IMR-90 (cell line): Measurements from ENCODE around the gene RHBDL3. TPM values are rescaled to one million over a fixed set of nuclear protein-coding genes. Genes with fewer than 3 reads are reported as not detected.

Experiments used
- ATAC-seq: fragments of 200-7000 bp; cut with Tn5 transposase; 2 replicates; pipeline ENCODE4 v1.9.1; 2020; ENCODE audit warnings: low read depth, mild to moderate bottlenecking, moderate library complexity
- BruUV-seq: library from RNA; stranded (reverse); fragments of 400-500 nt; replicated peaks from 2 replicates; lab custom pipeline; 2021; lab: Mats Ljungman, UMichigan
- CTCF ChIA-PET: fragments of 300-600 bp; formaldehyde crosslinking; extraction: SDS; loops from one replicate; lab custom pipeline; 2021; ENCODE audit warnings: antibody characterized with exemption; lab: Yijun Ruan, JAX
- POLR2A ChIA-PET: fragments of 300-600 bp; sonication (Branson Sonifier 250); formaldehyde crosslinking; loops from one replicate; lab custom pipeline; 2022; ENCODE audit warnings: antibody characterized with exemption; ENCODE audit not compliant: unreplicated experiment; lab: Charles Lee
- DNase-seq: peaks from one replicate; pipeline ENCODE4 v3.0.0; 2013
- H2AFZ ChIP-seq: replicated peaks from 2 replicates; pipeline ENCODE3; 2013; ENCODE audit warnings: low read length, mild to moderate bottlenecking; ENCODE audit not compliant: poor library complexity
- H2AK5ac ChIP-seq: 2 replicates; pipeline ENCODE4 v1.6.1; 2013; ENCODE audit warnings: low read depth, low read length, inconsistent platforms
- H2AK9ac ChIP-seq: replicated peaks from 2 replicates; pipeline ENCODE3; 2013; ENCODE audit warnings: mild to moderate bottlenecking, low read depth, low read length, moderate library complexity; ENCODE audit not compliant: poor library complexity
- H2BK120ac ChIP-seq: 2 replicates; pipeline ENCODE4 v1.6.1; 2013; ENCODE audit warnings: low read depth, low read length, inconsistent platforms
- H2BK15ac ChIP-seq: 3 replicates; pipeline ENCODE4 v1.6.1; 2013; ENCODE audit warnings: low read depth, low read length, inconsistent platforms
- H2BK20ac ChIP-seq: 2 replicates; pipeline ENCODE4 v1.6.1; 2013; ENCODE audit warnings: low read depth, mild to moderate bottlenecking, inconsistent platforms, low read length, moderate library complexity
- H2BK5ac ChIP-seq: 2 replicates; pipeline ENCODE4 v1.6.1; 2013; ENCODE audit warnings: mild to moderate bottlenecking, low read depth, low read length, inconsistent platforms; ENCODE audit not compliant: poor library complexity, severe bottlenecking
- H3K14ac ChIP-seq: replicated peaks from 2 replicates; pipeline ENCODE4 v1.6.1; 2013; ENCODE audit warnings: low read depth, low read length, inconsistent platforms
- H3K18ac ChIP-seq: 2 replicates; pipeline ENCODE4 v1.6.1; 2013; ENCODE audit warnings: low read depth, low read length, control low read depth
- H3K23ac ChIP-seq: 2 replicates; pipeline ENCODE4 v1.6.1; 2013; ENCODE audit warnings: low read depth, low read length, inconsistent platforms
- H3K27ac ChIP-seq: 2 replicates; pipeline ENCODE4 v1.5.1; 2013; ENCODE audit warnings: mild to moderate bottlenecking, control low read depth, low read length; ENCODE audit not compliant: insufficient read depth
- H3K27me3 ChIP-seq: 2 replicates; pipeline ENCODE4 v1.6.1; 2013; ENCODE audit warnings: low read length; ENCODE audit not compliant: control insufficient read depth, insufficient read depth
- H3K36me3 ChIP-seq: 2 replicates; pipeline ENCODE4 v1.6.1; 2013; ENCODE audit warnings: low read length, mixed read lengths; ENCODE audit not compliant: control insufficient read depth, insufficient read depth
- H3K4ac ChIP-seq: 2 replicates; pipeline ENCODE4 v1.6.1; 2013; ENCODE audit warnings: low read depth, low read length, inconsistent platforms
- H3K4me1 ChIP-seq: 2 replicates; pipeline ENCODE4 v1.6.1; 2013; ENCODE audit warnings: low read length, mixed read lengths; ENCODE audit not compliant: control insufficient read depth, insufficient read depth
- H3K4me2 ChIP-seq: 2 replicates; pipeline ENCODE4 v1.6.1; 2013; ENCODE audit warnings: low read depth, mild to moderate bottlenecking, control low read depth, low read length, moderate library complexity
- H3K4me3 ChIP-seq: 2 replicates; pipeline ENCODE4 v1.5.1; 2013; ENCODE audit warnings: low read depth, mild to moderate bottlenecking, control low read depth, low read length, moderate library complexity; ENCODE audit not compliant: insufficient read depth
- H3K56ac ChIP-seq: 2 replicates; pipeline ENCODE4 v1.6.1; 2013; ENCODE audit warnings: low read length, inconsistent platforms; ENCODE audit not compliant: insufficient read depth; ENCODE audit errors: extremely low read depth
- H3K79me1 ChIP-seq, 2 experiments: 2 replicates each; pipeline ENCODE4 v1.6.1; 2013; ENCODE audit warnings: low read length in 2 of 2, inconsistent platforms in 1 of 2, low read depth in 1 of 2
- H3K9ac ChIP-seq: 2 replicates; pipeline ENCODE4 v1.6.1; 2013; ENCODE audit warnings: low read depth, low read length, control low read depth
- H3K9me1 ChIP-seq: 2 replicates; pipeline ENCODE4 v1.6.1; 2013; ENCODE audit warnings: low read length, inconsistent platforms; ENCODE audit not compliant: insufficient read depth
- H3K9me3 ChIP-seq: 2 replicates; pipeline ENCODE4 v1.6.1; 2013; ENCODE audit warnings: low read length; ENCODE audit not compliant: control insufficient read depth, insufficient read depth
- H4K20me1 ChIP-seq: 2 replicates; pipeline ENCODE4 v1.6.1; 2013; ENCODE audit warnings: low read length, inconsistent platforms; ENCODE audit not compliant: insufficient read depth
- H4K5ac ChIP-seq: 2 replicates; pipeline ENCODE4 v1.6.1; 2013; ENCODE audit warnings: mild to moderate bottlenecking, low read depth, low read length, control low read depth
- H4K8ac ChIP-seq, 2 experiments: 2 replicates each; pipeline ENCODE4 v1.6.1; 2013; ENCODE audit warnings: low read depth in 2 of 2, low read length in 2 of 2, control low read depth in 1 of 2, inconsistent platforms in 1 of 2
- H4K91ac ChIP-seq: 2 replicates; pipeline ENCODE4 v1.6.1; 2013; ENCODE audit warnings: low read depth, low read length, inconsistent platforms; ENCODE audit not compliant: insufficient read depth
- BHLHE40 ChIP-seq: fragments of 150-350 bp; IDR thresholded peaks from 2 replicates; pipeline ENCODE4 v1.6.1; 2016; ENCODE audit warnings: mild to moderate bottlenecking, low read depth, low read length
- CEBPB ChIP-seq: IDR thresholded peaks from 2 replicates; pipeline ENCODE4 v1.6.1; 2012; ENCODE audit warnings: low read depth, low read length, improper control_type of control experiment
- MAFK ChIP-seq: IDR thresholded peaks from 2 replicates; pipeline ENCODE4 v1.6.1; 2012; ENCODE audit warnings: low read depth, low read length, improper control_type of control experiment
- MAZ ChIP-seq: IDR thresholded peaks from 2 replicates; pipeline ENCODE4 v1.6.1; 2012; ENCODE audit warnings: low read depth, mild to moderate bottlenecking, low read length, improper control_type of control experiment, moderate library complexity, borderline replicate concordance
- MXI1 ChIP-seq: IDR thresholded peaks from 2 replicates; pipeline ENCODE4 v1.6.1; 2012; ENCODE audit warnings: low read depth, mild to moderate bottlenecking, low read length, moderate library complexity, borderline replicate concordance
- NFE2L2 ChIP-seq: fragments of 150-350 bp; IDR thresholded peaks from 2 replicates; pipeline ENCODE4 v1.6.1; 2016; ENCODE audit warnings: low read depth, mild to moderate bottlenecking, low read length
- POLR2A ChIP-seq: IDR thresholded peaks from 2 replicates; pipeline ENCODE4 v1.6.1; 2012; ENCODE audit warnings: mild to moderate bottlenecking, low read depth, low read length
- RCOR1 ChIP-seq: IDR thresholded peaks from 2 replicates; pipeline ENCODE4 v1.6.1; 2012; ENCODE audit warnings: mild to moderate bottlenecking, low read length, improper control_type of control experiment; ENCODE audit not compliant: insufficient replicate concordance
- SMC3 ChIP-seq: fragments of 150-350 bp; IDR thresholded peaks from 2 replicates; pipeline ENCODE4 v1.6.1; 2016; ENCODE audit warnings: low read depth, mild to moderate bottlenecking, antibody characterized with exemption, low read length, moderate library complexity
- WGBS, 2 experiments: methylation state at CpG; one replicate each; pipeline versions ENCODE4 v1.1.5 to v1.1.7; 2013; ENCODE audit warnings: missing lambda C conversion rate in 2 of 2; ENCODE audit not compliant: insufficient read length in 1 of 2; ENCODE audit errors: extremely low coverage in 2 of 2; 5-methylcytosine and 5-hydroxymethylcytosine counted together
- dilution Hi-C: fragments of 300-500 bp; cut with HindIII; formaldehyde crosslinking; loops from one replicate; pipeline ENCODE4 v1.14.3; 2018; ENCODE audit warnings: low sequenced_read_pairs; ENCODE audit not compliant: unreplicated experiment
- in situ Hi-C: fragments of 300-500 bp; cut with MboI; formaldehyde crosslinking; loops from 3 replicates; pipeline ENCODE4 v1.14.3; 2019; ENCODE audit warnings: low sequenced_read_pairs, inconsistent platforms, mixed read lengths
- intact Hi-C: fragments of 100-400 bp; cut with micrococcal nuclease; formaldehyde crosslinking; loops from 2 replicates; pipeline ENCODE4 v1.10.0; 2022
- polyA plus RNA-seq, 3 experiments: library from polyadenylated mRNA; depleted of rRNA; stranded (reverse); fragments of >200 nt; gene quantifications; 2 replicates each; pipeline ENCODE4 v1.2.3, GENCODE V29; 2012; ENCODE audit warnings: low replicate concordance in 1 of 3
- total RNA-seq: library from RNA; depleted of rRNA; stranded (reverse); fragments of >200 nt; gene quantifications from 2 replicates; pipeline ENCODE4 v1.2.3, GENCODE V29; 2012
- TF ChIP-seq, protein P1 (sequence below): conservative IDR thresholded peaks from 2 replicates; pipeline ENCODE4 v1.5.1; 2012; ENCODE audit warnings: mild to moderate bottlenecking, low read depth, low read length, improper control_type of control experiment
- TF ChIP-seq, protein P2 (sequence below): fragments of 150-350 bp; IDR thresholded peaks from 2 replicates; pipeline ENCODE4 v1.6.1; 2016; ENCODE audit warnings: low read depth, mild to moderate bottlenecking, low read length, moderate library complexity, borderline replicate concordance
- TF ChIP-seq, protein P3 (sequence below): fragments of 150-350 bp; IDR thresholded peaks from 2 replicates; pipeline ENCODE4 v1.6.1; 2017; ENCODE audit warnings: mild to moderate bottlenecking, antibody characterized with exemption, low read length, low read depth

Gene RHBDL3
- total and polyA plus RNA-seq, 2 of the 4 experiments (the other 2 are of a cell fraction), result 0.09 to 0.18 TPM

GRCh38 chr17:32278815-32279214 lies 13.2 kb downstream of the RHBDL3 start:
- Histone ChIP-seq H4K8ac (no peak overlapping the region), H4K5ac (no peak overlapping the region), H3K27ac (no peak overlapping the region), H3K14ac (no peak overlapping the region), H2BK120ac (no peak overlapping the region), H3K23ac (no peak overlapping the region), H3K27me3 (peaks cover 27% of the 10 kb centered on the region), H4K20me1 (peaks cover 3% of the 10 kb centered on the region), H3K56ac (no peak overlapping the region), H3K79me1 (no peaks in the 10 kb centered on the region), H3K18ac (no peak overlapping the region), H4K91ac (no peak overlapping the region), H3K9me3 (no peaks in the 10 kb centered on the region), H3K9ac (no peak overlapping the region), H3K36me3 (no peaks in the 10 kb centered on the region), H2AK9ac (no peak overlapping the region), H3K4me1 (peaks cover 7% of the 10 kb centered on the region), H3K4me2 (no peak overlapping the region), H3K4me3 (no peak overlapping the region), H2BK15ac (no peak overlapping the region), H3K9me1 (peaks cover 7% of the 10 kb centered on the region; the same call in 1 of the 2 replicates), H2AK5ac (no peak overlapping the region), H2BK5ac (no peak overlapping the region), H2AFZ (no peak overlapping the region), H3K4ac (no peak overlapping the region), H2BK20ac (no peak overlapping the region)
- BruUV-seq, result no TSS peak
- intact Hi-C loops, result no loop called here
- no peak for TF ChIP-seq MAFK
- TF ChIP-seq CEBPB, result no peak
- no peak for TF ChIP-seq MAZ
- TF ChIP-seq NFE2L2, result no peak
- TF ChIP-seq, protein P1, sequence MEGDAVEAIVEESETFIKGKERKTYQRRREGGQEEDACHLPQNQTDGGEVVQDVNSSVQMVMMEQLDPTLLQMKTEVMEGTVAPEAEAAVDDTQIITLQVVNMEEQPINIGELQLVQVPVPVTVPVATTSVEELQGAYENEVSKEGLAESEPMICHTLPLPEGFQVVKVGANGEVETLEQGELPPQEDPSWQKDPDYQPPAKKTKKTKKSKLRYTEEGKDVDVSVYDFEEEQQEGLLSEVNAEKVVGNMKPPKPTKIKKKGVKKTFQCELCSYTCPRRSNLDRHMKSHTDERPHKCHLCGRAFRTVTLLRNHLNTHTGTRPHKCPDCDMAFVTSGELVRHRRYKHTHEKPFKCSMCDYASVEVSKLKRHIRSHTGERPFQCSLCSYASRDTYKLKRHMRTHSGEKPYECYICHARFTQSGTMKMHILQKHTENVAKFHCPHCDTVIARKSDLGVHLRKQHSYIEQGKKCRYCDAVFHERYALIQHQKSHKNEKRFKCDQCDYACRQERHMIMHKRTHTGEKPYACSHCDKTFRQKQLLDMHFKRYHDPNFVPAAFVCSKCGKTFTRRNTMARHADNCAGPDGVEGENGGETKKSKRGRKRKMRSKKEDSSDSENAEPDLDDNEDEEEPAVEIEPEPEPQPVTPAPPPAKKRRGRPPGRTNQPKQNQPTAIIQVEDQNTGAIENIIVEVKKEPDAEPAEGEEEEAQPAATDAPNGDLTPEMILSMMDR, result no peak
- TF ChIP-seq, protein P2, sequence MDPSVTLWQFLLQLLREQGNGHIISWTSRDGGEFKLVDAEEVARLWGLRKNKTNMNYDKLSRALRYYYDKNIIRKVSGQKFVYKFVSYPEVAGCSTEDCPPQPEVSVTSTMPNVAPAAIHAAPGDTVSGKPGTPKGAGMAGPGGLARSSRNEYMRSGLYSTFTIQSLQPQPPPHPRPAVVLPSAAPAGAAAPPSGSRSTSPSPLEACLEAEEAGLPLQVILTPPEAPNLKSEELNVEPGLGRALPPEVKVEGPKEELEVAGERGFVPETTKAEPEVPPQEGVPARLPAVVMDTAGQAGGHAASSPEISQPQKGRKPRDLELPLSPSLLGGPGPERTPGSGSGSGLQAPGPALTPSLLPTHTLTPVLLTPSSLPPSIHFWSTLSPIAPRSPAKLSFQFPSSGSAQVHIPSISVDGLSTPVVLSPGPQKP, result no peak
- TF ChIP-seq POLR2A, result no peak
- TF ChIP-seq, protein P3, sequence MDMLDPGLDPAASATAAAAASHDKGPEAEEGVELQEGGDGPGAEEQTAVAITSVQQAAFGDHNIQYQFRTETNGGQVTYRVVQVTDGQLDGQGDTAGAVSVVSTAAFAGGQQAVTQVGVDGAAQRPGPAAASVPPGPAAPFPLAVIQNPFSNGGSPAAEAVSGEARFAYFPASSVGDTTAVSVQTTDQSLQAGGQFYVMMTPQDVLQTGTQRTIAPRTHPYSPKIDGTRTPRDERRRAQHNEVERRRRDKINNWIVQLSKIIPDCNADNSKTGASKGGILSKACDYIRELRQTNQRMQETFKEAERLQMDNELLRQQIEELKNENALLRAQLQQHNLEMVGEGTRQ, result no peak
- TF ChIP-seq MXI1, result no peak
- no peak for TF ChIP-seq SMC3
- TF ChIP-seq RCOR1, result no peak
- no peak for TF ChIP-seq BHLHE40
- no CpG with 5 or more reads among the region's 2 CpGs for WGBS, 2 experiments
- dilution Hi-C loops, result no loop called here
- in situ Hi-C loops, result no loop called here
- POLR2A ChIA-PET, result no interaction called here
- CTCF ChIA-PET, result no interaction called here
- DNase-seq, result no peak
- no peak for ATAC-seq
